CD4-positive, alpha-beta T cell treated with Interleukin-2 at 100 ng/mL for 4 hours (primary cell): ENCODE results near the gene FREY1.

ENCODE experiments used
- DNase-seq: peaks from one replicate; pipeline ENCODE4 v3.0.0-alpha.2; 2020; ENCODE audit warnings: low spot score

The FREY1 gene

GRCh38 chr11:45894555-45895247 lies 12.4 kb downstream of the FREY1 start:
- DNase-seq = no peak

- DNase-seq = no peak
These were observed 14.2 kb downstream of the FREY1 start for GRCh38 chr11:45892856-45893255.

- DNase-seq = no peak
These were observed 16.1 kb downstream of the FREY1 start for GRCh38 chr11:45890886-45891550.

GRCh38 chr11:45889966-45890365 lies 17.1 kb downstream of the FREY1 start:
- no peak for DNase-seq

GRCh38 chr11:45889555-45889954 lies 17.5 kb downstream of the FREY1 start:
- no peak for DNase-seq

- DNase-seq = no peak
These were observed 19.5 kb downstream of the FREY1 start for GRCh38 chr11:45887587-45887986.

- no peak for DNase-seq
These were observed 20.1 kb downstream of the FREY1 start for GRCh38 chr11:45886816-45887520.

GRCh38 chr11:45885921-45886721 lies 20.9 kb downstream of the FREY1 start:
- no peak for DNase-seq

GRCh38 chr11:45885274-45885920 lies 21.7 kb downstream of the FREY1 start, which contains the start of gene MAPK8IP1:
MAPK8IP1 (plus strand) TSS chr11:45885651; CDS start chr11:45885821, 170 bp downstream.
- DNase-seq = peak; percentile 50

GRCh38 chr11:45884596-45885185 lies 22.4 kb downstream of the FREY1 start:
- no peak for DNase-seq

- no peak for DNase-seq
These were observed 25.2 kb downstream of the FREY1 start for GRCh38 chr11:45881708-45882368.

- DNase-seq = no peak
These were observed 26.1 kb downstream of the FREY1 start for GRCh38 chr11:45880772-45881570.

GRCh38 chr11:45879803-45880686 lies 27.0 kb downstream of the FREY1 start:
- DNase-seq = no peak

GRCh38 chr11:45877845-45878244 lies 29.2 kb downstream of the FREY1 start:
- no peak for DNase-seq

- no peak for DNase-seq
These were observed 29.9 kb downstream of the FREY1 start for GRCh38 chr11:45877221-45877620.

- DNase-seq = no peak
These were observed 30.7 kb downstream of the FREY1 start for GRCh38 chr11:45876401-45876800.

- peak; percentile 32 for DNase-seq
These were observed 34.3 kb downstream of the FREY1 start for GRCh38 chr11:45872651-45873356.

GRCh38 chr11:45871638-45872037 lies 35.4 kb downstream of the FREY1 start:
- DNase-seq = no peak
